ENCODE results near the gene PFKM. TPM values are rescaled to one million over a fixed set of nuclear protein-coding genes. Genes with fewer than 3 reads are reported as not detected.

Gene PFKM
- polyA plus RNA-seq, 1 donor = 41.9 TPM

DNA sequence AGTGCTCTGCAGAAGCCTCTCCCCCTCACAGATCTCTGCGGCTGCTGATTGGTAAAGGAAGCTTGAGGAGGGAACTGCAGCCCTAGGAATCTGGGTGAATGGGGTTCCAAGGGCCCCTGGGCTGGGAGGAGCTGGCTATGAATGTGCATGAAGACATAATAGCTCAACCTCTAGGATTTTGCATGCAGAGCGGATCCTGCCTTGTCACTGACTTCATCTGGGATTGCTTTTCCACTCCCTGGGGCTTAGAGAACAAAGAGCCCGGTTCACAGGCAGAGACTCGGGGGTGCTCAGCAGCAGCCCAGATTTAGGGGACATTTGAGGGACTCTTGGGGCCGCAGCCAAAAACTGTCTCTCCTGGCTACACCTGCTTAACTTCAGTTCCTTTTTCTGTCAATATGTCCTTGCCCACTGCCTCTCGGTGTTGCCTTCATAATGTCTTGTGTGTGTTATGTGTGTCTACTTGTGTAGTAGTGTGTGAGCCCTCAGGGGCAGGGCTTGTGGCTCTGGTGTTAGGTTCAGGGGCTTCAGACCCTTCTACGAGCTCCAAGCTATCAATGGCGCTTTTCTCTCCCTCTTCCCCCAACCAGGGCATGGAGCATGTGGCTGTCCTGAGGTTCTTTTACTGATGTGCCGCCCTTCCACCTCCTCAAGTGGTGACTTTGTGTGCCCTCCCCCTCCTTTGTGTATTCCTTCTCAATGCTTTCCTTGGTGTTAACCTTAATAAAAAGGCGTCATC is 66.2 kb downstream of the PFKM start:
- Histone ChIP-seq H3K9me3 (ENCODE audit: control insufficient read depth, low read depth, low read length) (no peaks in the 10 kb centered on the region), H3K4me3 (ENCODE audit: low read length) (no peak overlapping the region), H3K4me1 (ENCODE audit: control insufficient read depth, insufficient read depth, low read length) (peaks cover 17% of the 10 kb centered on the region), H3K27me3 (ENCODE audit: control insufficient read depth, insufficient read depth, low read length) (peaks cover 63% of the 10 kb centered on the region), H3K27ac (ENCODE audit: low read length) (no peak overlapping the region), H3K36me3 (ENCODE audit: control insufficient read depth, insufficient read depth, low read length) (no peaks in the 10 kb centered on the region)
- no CpG with 5 or more reads among the region's 10 CpGs for WGBS (ENCODE audit: insufficient coverage, low lambda C conversion rate)
- DNase-seq = no peak

DNA sequence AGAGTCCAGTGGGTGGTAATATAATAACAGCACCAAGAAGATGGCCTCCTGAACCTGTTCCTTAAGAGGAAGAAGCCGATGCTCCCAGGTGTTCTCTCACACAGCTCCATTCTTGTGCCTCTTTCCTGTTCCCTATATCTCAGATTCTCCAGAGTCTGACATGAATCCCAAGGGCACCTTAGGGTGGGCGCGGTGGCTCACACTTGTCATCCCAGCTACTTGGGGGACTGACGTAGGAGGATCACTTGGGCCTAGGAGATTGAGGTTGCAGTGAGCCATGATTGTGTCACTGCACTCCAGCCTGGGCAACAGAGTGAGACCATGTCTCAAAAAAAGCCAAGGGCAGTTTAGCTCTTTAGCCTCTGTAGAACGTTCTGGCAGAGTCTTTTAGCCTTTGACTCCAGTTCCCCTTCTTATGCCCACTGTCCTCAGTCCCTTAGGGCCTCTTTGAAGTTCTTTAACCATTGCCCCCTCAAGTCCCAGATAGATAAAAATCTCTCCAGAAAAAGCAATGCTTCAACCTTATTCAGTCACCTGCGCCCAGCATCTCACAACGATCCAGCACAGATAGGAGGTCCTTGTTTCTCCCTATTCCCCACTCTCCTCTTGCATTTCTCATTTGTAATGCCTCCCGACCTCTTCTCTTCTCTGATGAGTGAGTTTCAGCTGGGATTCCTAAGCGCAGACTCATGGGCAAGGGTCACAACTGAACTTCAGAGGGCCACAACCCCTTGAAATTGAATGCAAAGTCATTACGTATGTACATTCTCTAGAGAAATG is 68.9 kb downstream of the PFKM start:
- Histone ChIP-seq H3K4me1 (ENCODE audit: control insufficient read depth, insufficient read depth, low read length) (peaks cover 10% of the 10 kb centered on the region), H3K9me3 (ENCODE audit: control insufficient read depth, low read depth, low read length) (no peaks in the 10 kb centered on the region), H3K4me3 (ENCODE audit: low read length) (no peak overlapping the region), H3K36me3 (ENCODE audit: control insufficient read depth, insufficient read depth, low read length) (no peaks in the 10 kb centered on the region), H3K27ac (ENCODE audit: low read length) (no peak overlapping the region), H3K27me3 (ENCODE audit: control insufficient read depth, insufficient read depth, low read length) (peaks cover 40% of the 10 kb centered on the region)
- WGBS (ENCODE audit: insufficient coverage, low lambda C conversion rate) = 54% methylated on average over 4 of the region's 10 CpGs
- DNase-seq = no peak

DNA sequence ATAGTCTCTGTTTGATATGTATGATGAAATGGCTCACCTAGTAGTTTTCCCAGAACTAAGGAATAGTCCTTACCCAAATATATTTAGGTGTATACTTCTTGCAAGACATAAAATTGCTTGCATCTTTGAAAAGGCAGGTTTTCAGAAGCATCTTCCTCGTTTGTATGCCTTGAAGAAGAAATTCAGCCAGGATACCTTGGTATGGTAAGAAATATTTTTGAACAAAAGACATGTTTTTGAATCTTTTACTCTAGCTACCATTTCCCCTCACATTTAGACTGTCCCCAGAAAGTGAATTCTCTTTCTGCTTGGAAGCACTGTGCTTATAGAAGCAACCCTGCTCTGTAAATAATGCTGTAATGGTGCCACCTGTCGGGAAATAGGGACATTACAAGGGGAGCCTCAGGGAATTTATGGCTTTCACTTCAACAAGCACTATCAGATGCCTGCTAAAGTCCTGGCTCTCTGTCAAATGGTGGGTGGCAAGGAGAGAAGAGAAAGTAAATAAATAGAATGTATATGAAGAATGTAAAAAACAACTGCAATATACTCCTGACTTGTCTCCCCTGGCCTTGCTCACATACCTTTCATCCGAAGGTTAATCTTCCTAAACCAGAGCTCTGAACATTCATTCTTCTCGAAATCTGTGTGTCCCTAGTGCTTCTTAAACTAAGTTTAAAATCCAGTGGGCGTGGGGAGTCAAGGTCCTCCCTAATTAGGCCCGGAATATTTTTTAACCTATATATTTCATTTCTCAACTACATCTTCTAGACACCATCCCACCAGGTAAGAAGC is 70.4 kb downstream of the PFKM start:
- Histone ChIP-seq H3K9me3 (ENCODE audit: control insufficient read depth, low read depth, low read length) (no peaks in the 10 kb centered on the region), H3K4me3 (ENCODE audit: low read length) (no peak overlapping the region), H3K27ac (ENCODE audit: low read length) (no peak overlapping the region), H3K4me1 (ENCODE audit: control insufficient read depth, insufficient read depth, low read length) (peaks cover 1% of the 10 kb centered on the region), H3K36me3 (ENCODE audit: control insufficient read depth, insufficient read depth, low read length) (no peaks in the 10 kb centered on the region), H3K27me3 (ENCODE audit: control insufficient read depth, insufficient read depth, low read length) (peaks cover 28% of the 10 kb centered on the region)
- 41% methylated on average over 2 of the region's 6 CpGs for WGBS (ENCODE audit: insufficient coverage, low lambda C conversion rate)
- peak; percentile 82 to 89 for DNase-seq

DNA sequence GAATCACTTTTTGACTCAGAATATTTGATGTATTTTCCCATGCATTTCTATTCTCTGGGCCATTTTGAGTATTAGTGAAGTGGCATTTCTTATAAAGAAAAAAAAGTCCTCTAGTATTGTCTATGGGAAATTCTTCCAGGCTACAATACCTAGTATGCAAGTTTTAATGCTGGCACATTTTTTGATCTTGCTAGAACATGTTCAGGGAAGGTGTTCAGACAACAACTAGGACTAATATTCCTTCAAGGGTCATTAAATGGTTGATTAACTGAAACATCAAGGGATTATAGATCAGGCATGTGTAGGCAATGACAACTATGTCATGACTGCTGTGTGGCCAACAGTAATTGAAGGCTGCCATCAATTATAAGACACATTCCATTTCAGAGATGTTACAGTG is 71.9 kb downstream of the PFKM start:
- no peak for DNase-seq
- no peaks in the 10 kb centered on the region for H3K4me1 ChIP-seq (ENCODE audit: control insufficient read depth, insufficient read depth, low read length)
- H3K27me3 ChIP-seq (ENCODE audit: control insufficient read depth, insufficient read depth, low read length) = peaks cover 12% of the 10 kb centered on the region
- H3K9me3 ChIP-seq (ENCODE audit: control insufficient read depth, low read depth, low read length) = no peaks in the 10 kb centered on the region
- H3K27ac ChIP-seq (ENCODE audit: low read length) = no peak overlapping the region
- no peak overlapping the region for H3K4me3 ChIP-seq (ENCODE audit: low read length)
- H3K36me3 ChIP-seq (ENCODE audit: control insufficient read depth, insufficient read depth, low read length) = no peaks in the 10 kb centered on the region

DNA sequence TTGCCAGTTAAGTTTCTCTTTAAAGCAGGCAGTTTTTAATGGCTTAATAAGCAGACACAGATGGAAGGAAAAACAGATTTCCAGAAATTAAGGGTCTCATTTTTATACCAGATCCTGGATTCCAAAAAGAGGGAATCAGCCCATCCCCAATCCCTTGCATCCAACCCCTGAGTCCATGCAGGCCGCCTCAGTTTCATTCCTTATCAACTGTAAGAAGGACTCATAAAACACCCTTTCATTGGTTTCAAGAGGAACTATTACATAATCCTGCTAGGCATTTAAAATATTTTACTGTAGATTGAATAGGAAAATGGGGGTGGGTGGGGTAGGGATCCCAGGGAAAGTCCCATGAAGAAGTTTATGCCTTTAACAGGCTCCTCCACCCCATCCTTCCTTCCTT is 73.7 kb downstream of the PFKM start:
- Histone ChIP-seq H3K9me3 (ENCODE audit: control insufficient read depth, low read depth, low read length) (no peaks in the 10 kb centered on the region), H3K36me3 (ENCODE audit: control insufficient read depth, insufficient read depth, low read length) (no peaks in the 10 kb centered on the region), H3K27ac (ENCODE audit: low read length) (no peak overlapping the region), H3K4me3 (ENCODE audit: low read length) (no peak overlapping the region), H3K27me3 (ENCODE audit: control insufficient read depth, insufficient read depth, low read length) (peaks cover 4% of the 10 kb centered on the region), H3K4me1 (ENCODE audit: control insufficient read depth, insufficient read depth, low read length) (peaks cover 4% of the 10 kb centered on the region)
- DNase-seq = no peak
- no CpG with 5 or more reads among the region's 1 CpG for WGBS (ENCODE audit: insufficient coverage, low lambda C conversion rate)

DNA sequence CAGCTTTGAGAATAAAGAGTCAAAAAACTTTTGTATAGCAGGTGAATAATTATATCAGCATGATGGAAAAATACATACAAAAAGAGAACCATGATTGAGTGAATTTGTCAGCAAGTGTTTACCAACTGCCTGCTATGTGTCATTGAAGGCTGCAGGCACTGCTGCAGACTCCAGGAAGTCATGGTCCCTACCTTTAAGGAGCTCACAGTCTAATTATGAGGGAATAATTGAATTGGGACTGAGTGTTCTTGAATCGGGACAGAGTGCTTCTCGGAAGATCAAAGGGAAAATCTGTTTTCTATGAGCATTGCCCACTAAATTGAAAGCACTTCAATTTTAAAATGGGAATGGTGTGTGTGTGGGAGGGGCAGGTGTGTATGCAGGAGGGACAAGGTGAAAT is 74.5 kb downstream of the PFKM start:
- Histone ChIP-seq H3K9me3 (ENCODE audit: control insufficient read depth, low read depth, low read length) (no peaks in the 10 kb centered on the region), H3K27ac (ENCODE audit: low read length) (no peak overlapping the region), H3K4me3 (ENCODE audit: low read length) (no peak overlapping the region), H3K36me3 (ENCODE audit: control insufficient read depth, insufficient read depth, low read length) (no peaks in the 10 kb centered on the region), H3K4me1 (ENCODE audit: control insufficient read depth, insufficient read depth, low read length) (peaks cover 4% of the 10 kb centered on the region), H3K27me3 (ENCODE audit: control insufficient read depth, insufficient read depth, low read length) (peaks cover 2% of the 10 kb centered on the region)
- DNase-seq = no peak
- no CpG with 5 or more reads among the region's 2 CpGs for WGBS (ENCODE audit: insufficient coverage, low lambda C conversion rate)

DNA sequence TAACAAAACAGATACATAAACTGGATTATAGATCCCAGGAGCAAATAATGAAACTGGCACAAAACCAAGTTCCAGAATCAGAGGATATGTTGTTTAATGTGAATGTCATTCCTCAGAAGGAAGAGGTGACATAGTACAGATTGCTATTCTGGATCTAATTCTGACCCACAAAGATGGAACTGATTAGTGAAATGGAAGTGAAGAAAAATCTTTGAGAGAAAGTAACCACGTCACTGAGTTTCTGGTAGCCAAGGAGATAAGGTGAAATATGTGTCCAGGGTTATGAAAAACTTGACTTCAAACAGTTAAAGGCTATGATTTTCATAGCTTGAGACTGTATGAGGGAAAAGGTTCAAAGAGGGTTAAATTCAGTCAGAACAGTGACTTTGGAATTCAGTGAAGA is 75.6 kb downstream of the PFKM start:
- Histone ChIP-seq H3K9me3 (ENCODE audit: control insufficient read depth, low read depth, low read length) (no peaks in the 10 kb centered on the region), H3K27me3 (ENCODE audit: control insufficient read depth, insufficient read depth, low read length) (peaks cover 2% of the 10 kb centered on the region)

More for the DNA sequence above, 75.6 kb downstream of the PFKM start:
- no peak for DNase-seq
- H3K4me3 ChIP-seq (ENCODE audit: low read length) = no peak overlapping the region
- 50% methylated on average over 1 of the region's 1 CpG for WGBS (ENCODE audit: insufficient coverage, low lambda C conversion rate)
- no peaks in the 10 kb centered on the region for H3K36me3 ChIP-seq (ENCODE audit: control insufficient read depth, insufficient read depth, low read length)
- no peak overlapping the region for H3K27ac ChIP-seq (ENCODE audit: low read length)
- H3K4me1 ChIP-seq (ENCODE audit: control insufficient read depth, insufficient read depth, low read length) = peaks cover 13% of the 10 kb centered on the region

Other genes starting within 250 kb of the PFKM start
- gene VDR, start 214.4 kb upstream of the PFKM start, polyA plus RNA-seq = 11.3 TPM
- 218 TPM for gene TMEM106C, start 155.8 kb upstream of the PFKM start, polyA plus RNA-seq
- 9.0 TPM for gene COL2A1, start 114.9 kb upstream of the PFKM start, polyA plus RNA-seq
- gene SENP1, start 13.3 kb upstream of the PFKM start, polyA plus RNA-seq = 11.9 TPM
- gene ASB8, start 38.2 kb downstream of the PFKM start, polyA plus RNA-seq = 30.6 TPM
- gene CCDC184, start 64.3 kb downstream of the PFKM start, polyA plus RNA-seq = 3.3 TPM
- 0.37 TPM for gene OR10AD1, start 83.9 kb downstream of the PFKM start, polyA plus RNA-seq
- gene ZNF641, start 231.6 kb downstream of the PFKM start, polyA plus RNA-seq = 23.0 TPM

Data from large intestine (tissue), 3 donors.